GM10248 (cell line): Measurements from ENCODE around the gene SH3PXD2A.
A peak's percentile ranks its signal among the peaks of the same experiment; 100 is the strongest.

Experiments
- CTCF ChIA-PET: fragments of 300-600 bp; sonication (Branson Sonifier 250); formaldehyde crosslinking; extraction: SDS; loops from one replicate; lab custom pipeline; 2021; ENCODE audit warnings: antibody characterized with exemption; lab: Yijun Ruan, JAX
- POLR2A ChIA-PET: fragments of 350-650 bp; sonication (Branson Sonifier 250); formaldehyde crosslinking; extraction: SDS; loops from one replicate; lab custom pipeline; 2020; ENCODE audit warnings: antibody characterized with exemption; lab: Yijun Ruan, JAX
- DNase-seq: peaks from one replicate; pipeline ENCODE4 v3.0.0; 2012; ENCODE audit errors: extremely low spot score
- CTCF ChIP-seq: IDR thresholded peaks from 2 replicates; pipeline ENCODE4 v1.5.1; 2012; ENCODE audit warnings: mild to moderate bottlenecking, low read depth; ENCODE audit errors: extremely low read depth, missing control alignments, control extremely low read depth

Gene SH3PXD2A

GRCh38 chr10:103582331-103583123 lies 272.8 kb downstream of the SH3PXD2A start:
- CTCF ChIA-PET: interaction anchor here (1.3 to 4.9 kb wide), 3 partner anchors 10 to 104 kb away, joined by 3 to 24 read pairs (median 4); no protein-coding TSS in a partner anchor
- DNase-seq: no peak
- TF ChIP-seq CTCF: no peak
- POLR2A ChIA-PET: no interaction called here

- CTCF ChIA-PET: interaction anchor here (0.9 to 4.9 kb wide), 3 partner anchors 11 to 105 kb away, joined by 3 to 24 read pairs (median 4); no protein-coding TSS in a partner anchor
- POLR2A ChIA-PET: no interaction called here
- DNase-seq: no peak
- TF ChIP-seq CTCF: no peak
Observed at GRCh38 chr10:103581499-103581898, 273.9 kb downstream of the SH3PXD2A start.

- CTCF ChIA-PET: interaction anchor here (0.7 to 4.9 kb wide), 5 partner anchors 10 to 106 kb away, joined by 3 to 24 read pairs (median 3); no protein-coding TSS in a partner anchor
- POLR2A ChIA-PET: no interaction called here
Observed at GRCh38 chr10:103580430-103580829, 274.9 kb downstream of the SH3PXD2A start.

GRCh38 chr10:103580011-103580410 lies 275.4 kb downstream of the SH3PXD2A start:
- DNase-seq: no peak
- ChIA-PET POLR2A (no interaction called here), CTCF (interaction anchor here (0.7 to 4.9 kb wide), 6 partner anchors 10 to 106 kb away, joined by 3 to 24 read pairs (median 3); no protein-coding TSS in a partner anchor)
- no peak for TF ChIP-seq CTCF

More at GRCh38 chr10:103580430-103580829, 274.9 kb downstream of the SH3PXD2A start:
- no peak for TF ChIP-seq CTCF
- no peak for DNase-seq

- TF ChIP-seq CTCF: no peak
- POLR2A ChIA-PET: no interaction called here
- DNase-seq: peak; percentile 73
- CTCF ChIA-PET: interaction anchor here (1.4 to 4.9 kb wide), 3 partner anchors 14 to 15 kb away, joined by 6 to 24 read pairs (median 7); no protein-coding TSS in a partner anchor
Observed at GRCh38 chr10:103578782-103579382, 276.5 kb downstream of the SH3PXD2A start.

GRCh38 chr10:103576862-103577261 lies 278.5 kb downstream of the SH3PXD2A start:
- no peak for DNase-seq
- ChIA-PET CTCF (interaction anchor here (0.8 to 2.4 kb wide), 8 partner anchors 12 to 110 kb away, joined by 3 to 13 read pairs (median 4); no protein-coding TSS in a partner anchor), POLR2A (no interaction called here)
- TF ChIP-seq CTCF: no peak
